Activated CD4-positive, alpha-beta T cell treated with anti-CD3 and anti-CD28 coated beads, Interleukin-2, amount 50 U/mL, for 4 hours (primary cell): ENCODE measurements around the gene FAM13A.

Source experiments
- DNase-seq, 2 experiments: peaks; one replicate each; pipeline ENCODE4 v3.0.0-alpha.2; 2020

FAM13A gene

GRCh38 chr4:88761861-88762523, 295.0 kb downstream of the FAM13A start:
- DNase-seq, result no peak

GRCh38 chr4:88761342-88761741, 295.6 kb downstream of the FAM13A start:
- no peak for DNase-seq

GRCh38 chr4:88759895-88760290, 297.1 kb downstream of the FAM13A start:
- DNase-seq, result no peak

- no peak for DNase-seq
Measured at GRCh38 chr4:88759039-88759894, 297.7 kb downstream of the FAM13A start.

DNA sequence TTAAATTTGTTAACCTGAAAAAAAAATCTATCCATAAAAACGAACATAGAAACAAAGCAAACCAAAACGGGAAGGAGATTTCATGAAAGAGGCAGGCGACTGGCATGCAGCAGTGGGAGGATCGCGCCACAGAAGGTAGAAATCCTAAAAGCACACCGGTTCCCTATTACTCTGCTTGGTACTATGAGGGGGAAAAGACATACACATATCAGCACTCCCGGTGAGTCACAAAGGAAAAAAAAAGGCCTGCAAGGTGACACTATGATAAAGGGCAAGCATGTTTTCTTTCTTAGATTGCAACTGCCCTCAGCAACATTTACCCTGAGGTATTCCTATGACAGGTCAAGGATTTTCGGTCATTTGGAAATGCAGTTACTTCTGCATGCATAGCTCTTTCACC, 298.7 kb downstream of the FAM13A start:
- no peak for DNase-seq

- DNase-seq, result no peak
Measured at GRCh38 chr4:88757776-88758175, 299.2 kb downstream of the FAM13A start.

DNA sequence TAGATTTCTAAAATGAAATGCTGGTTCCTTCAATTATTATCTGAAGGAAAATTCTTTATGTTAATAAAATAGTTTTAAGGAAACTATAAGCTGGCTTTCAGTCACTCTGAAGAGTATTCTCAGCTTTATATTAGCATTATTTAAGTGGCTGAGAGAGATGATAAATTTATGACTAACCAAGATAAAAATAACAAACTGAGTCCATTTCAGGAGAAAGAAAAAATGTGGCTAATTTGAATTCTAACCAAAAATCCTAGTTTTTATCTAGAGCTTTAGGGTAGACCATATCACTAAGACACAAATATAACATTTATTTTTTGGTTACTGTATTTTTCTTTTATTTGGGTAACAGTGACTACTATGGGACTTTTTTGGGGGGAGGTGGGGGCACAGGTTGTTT, 299.9 kb downstream of the FAM13A start:
- no peak for DNase-seq

DNA sequence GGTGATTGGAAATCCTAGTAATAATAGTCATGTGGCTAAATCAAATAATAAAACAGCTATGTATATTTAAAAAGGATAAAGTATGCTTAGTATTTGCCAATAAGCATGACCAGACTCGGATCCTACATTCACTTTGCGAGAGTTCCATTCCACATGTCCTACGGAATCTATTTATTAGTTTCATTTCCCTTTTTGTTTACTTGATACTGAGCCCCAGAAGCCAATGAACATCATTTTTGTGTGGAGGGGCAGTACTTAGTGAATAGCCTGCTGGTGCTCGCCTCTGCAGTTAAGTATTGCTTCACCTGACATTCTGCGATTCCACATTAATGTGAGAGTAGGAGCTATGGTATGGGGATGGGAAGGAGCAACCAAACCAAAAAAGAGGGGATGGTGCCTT, 300.8 kb downstream of the FAM13A start:
- DNase-seq, result no peak

GRCh38 chr4:88755454-88755853, 301.5 kb downstream of the FAM13A start:
- DNase-seq, result no peak

DNA sequence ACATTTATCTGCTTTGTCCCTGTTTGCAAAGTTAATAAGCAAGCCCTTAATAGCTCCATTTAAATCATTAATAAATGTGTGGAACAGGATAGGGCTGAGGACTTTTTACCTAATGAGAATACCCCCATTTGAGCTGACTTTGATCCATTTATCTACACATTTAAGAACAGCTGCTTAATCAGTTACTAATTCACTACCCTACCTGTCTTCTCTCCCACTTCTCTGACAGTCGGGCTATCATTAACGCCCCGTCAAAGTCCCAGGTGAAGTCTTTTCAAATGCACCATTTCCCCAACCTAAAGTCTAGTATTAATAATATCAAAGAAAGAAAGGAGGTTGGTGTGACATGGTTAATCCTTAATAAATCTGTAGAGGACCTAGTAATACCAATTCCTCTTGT, 302.2 kb downstream of the FAM13A start:
- no peak for DNase-seq

GRCh38 chr4:88753658-88754571, 303.1 kb downstream of the FAM13A start:
- no peak for DNase-seq

GRCh38 chr4:88752754-88753153, 304.2 kb downstream of the FAM13A start:
- no peak for DNase-seq

DNA sequence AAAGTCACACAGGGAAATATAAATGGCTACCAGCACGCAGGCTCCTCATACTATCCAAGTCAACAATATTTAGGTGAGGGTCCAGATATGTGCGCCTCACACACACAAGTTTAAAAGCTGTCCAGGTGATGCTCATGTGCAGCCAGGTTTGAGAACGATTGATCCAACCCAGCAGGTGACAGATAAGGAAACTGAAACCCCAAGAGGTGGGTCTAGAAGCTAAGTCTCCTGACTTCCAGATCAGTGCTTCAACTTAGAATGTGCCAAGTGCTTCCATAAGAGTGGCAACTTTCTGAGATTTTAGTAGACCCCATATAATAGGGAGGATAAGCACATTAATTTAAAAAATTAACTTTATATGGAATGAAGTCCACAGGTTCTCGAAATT, 304.9 kb downstream of the FAM13A start:
- no peak for DNase-seq

DNA sequence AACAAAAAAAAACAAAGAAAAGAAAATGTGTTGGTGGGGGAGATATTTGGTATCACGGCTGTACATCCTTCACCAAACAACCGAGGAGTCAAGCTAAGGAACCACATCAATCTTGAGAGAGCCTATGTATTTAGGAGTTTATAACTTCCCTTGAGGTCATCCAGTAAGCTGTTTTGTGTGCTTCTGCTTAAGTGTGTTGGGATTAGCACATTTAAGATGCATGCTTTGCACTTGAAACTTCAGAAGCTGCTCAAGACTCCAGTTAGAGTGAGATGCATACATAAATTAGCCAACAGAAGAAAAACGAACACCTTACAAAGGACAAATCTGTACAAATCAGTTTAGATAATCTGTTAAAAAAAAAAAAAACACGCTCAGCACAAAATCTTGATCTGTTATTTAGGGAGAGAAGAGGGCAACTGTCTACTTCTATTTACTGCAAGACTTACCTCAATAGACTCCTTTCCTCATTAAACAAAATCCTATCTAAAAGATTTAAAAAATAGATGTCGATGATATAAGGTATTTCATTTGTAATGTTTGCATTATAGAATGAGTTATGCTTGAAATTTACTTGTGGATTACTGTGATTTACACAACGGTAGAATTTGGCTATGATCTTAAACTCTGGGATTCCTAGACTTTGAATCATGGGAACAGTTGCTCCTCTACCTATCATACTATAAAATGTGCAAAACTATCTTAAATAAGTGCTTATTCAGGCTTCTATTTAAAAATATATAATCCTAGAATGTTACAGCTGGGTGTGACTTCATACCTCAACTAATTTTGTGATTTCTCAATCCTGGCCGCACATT, 305.5 kb downstream of the FAM13A start:
- DNase-seq, result no peak

- no peak for DNase-seq
Measured at GRCh38 chr4:88750369-88750768, 306.6 kb downstream of the FAM13A start.

- DNase-seq, result no peak
Measured at GRCh38 chr4:88747351-88747750, 309.6 kb downstream of the FAM13A start.

GRCh38 chr4:88746206-88746605, 310.8 kb downstream of the FAM13A start:
- no peak for DNase-seq

DNA sequence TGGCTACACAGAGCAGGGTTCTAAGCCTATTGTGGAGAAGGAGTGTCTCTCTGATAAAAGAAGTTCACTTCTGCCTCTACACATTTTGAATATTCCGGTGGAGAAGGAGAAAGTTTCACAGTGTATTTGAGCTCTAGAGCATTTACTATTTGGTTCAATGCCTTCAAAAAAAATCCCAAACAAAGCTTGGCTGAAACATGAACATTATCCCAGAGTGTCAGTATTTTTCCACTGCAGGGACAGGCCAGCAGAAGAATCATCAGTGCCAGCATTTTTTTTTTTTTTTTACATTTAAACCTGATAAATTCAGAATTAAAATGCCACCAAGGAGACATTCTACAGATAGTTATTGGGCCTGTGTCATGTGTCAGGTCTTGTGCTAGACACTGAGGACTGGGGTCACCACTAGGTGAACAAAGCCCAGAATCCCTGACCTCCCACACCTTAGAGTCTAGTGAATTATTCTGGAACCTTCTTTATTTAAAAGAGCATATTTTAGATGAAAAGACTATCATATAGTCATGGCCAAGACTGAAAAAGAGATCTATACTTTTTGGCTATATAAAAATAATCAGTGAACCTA, 311.3 kb downstream of the FAM13A start:
- DNase-seq, result no peak

- DNase-seq, result no peak
Measured at GRCh38 chr4:88745175-88745574, 311.8 kb downstream of the FAM13A start.

GRCh38 chr4:88744609-88745008, 312.4 kb downstream of the FAM13A start:
- DNase-seq, result no peak

DNA sequence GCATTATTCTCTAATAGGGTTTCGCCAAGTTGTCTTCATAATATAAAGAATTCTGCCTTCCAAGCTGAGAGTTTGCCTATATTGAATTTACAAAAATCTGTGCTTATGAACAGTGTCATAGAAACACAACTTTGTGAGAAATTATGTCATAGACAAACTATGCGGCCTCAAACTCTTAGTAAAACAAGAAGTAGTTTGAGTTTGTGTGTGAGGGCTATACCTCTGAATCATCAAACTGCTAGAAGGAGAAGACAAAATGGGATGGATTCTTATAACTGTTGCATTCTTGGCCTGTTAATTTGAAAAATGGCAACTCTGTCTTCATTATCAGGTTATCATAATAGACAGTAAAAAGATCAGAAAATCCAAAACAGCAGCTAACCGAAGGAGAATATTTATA, 313.3 kb downstream of the FAM13A start:
- DNase-seq, result no peak

GRCh38 chr4:88742561-88742960, 314.4 kb downstream of the FAM13A start:
- DNase-seq, result no peak
